CD14-positive monocyte (primary cell): Measurements from ENCODE around the gene TGIF2. TPM values are rescaled to one million over a fixed set of nuclear protein-coding genes. Genes with fewer than 3 reads are reported as not detected.

Experiments used
- DNase-seq, 3 donors: peaks; one replicate each; pipeline ENCODE4 v3.0.0-alpha.2; 2011 to 2022
- H2AFZ ChIP-seq: 2 replicates; pipeline ENCODE4 v1.6.0; 2012; ENCODE audit warnings: mild to moderate bottlenecking, low read depth, low read length, inconsistent platforms; ENCODE audit not compliant: insufficient read depth, poor library complexity, severe bottlenecking
- H3K27ac ChIP-seq, 2 donors: 1 replicate in 1 of 2; 2 replicates in 1 of 2; pipeline ENCODE4 v1.5.1; 2012 to 2013; ENCODE audit warnings: low read length in 2 of 2, control low read depth in 1 of 2, inconsistent platforms in 1 of 2, low read depth in 1 of 2, mild to moderate bottlenecking in 1 of 2
- H3K27me3 ChIP-seq, 2 donors: one replicate each; pipeline versions ENCODE4 v1.6.0 to v1.6.1; 2011 to 2013; ENCODE audit warnings: low read length in 2 of 2; ENCODE audit not compliant: control insufficient read depth in 2 of 2, insufficient read depth in 2 of 2
- H3K36me3 ChIP-seq, 2 donors: replicated peaks in 1 of 2; 1 replicate in 1 of 2; 2 replicates in 1 of 2; pipeline versions ENCODE4 v1.5.1 to v1.6.1; 2012 to 2013; ENCODE audit warnings: low read length in 2 of 2, control low read depth in 1 of 2, inconsistent platforms in 1 of 2, mild to moderate bottlenecking in 1 of 2; ENCODE audit not compliant: insufficient read depth in 2 of 2, control insufficient read depth in 1 of 2
- H3K4me1 ChIP-seq, 2 donors: 1 replicate in 1 of 2; 2 replicates in 1 of 2; pipeline versions ENCODE4 v1.5.1 to v1.6.1; 2012 to 2013; ENCODE audit warnings: low read length in 2 of 2, control low read depth in 1 of 2, inconsistent platforms in 1 of 2, mild to moderate bottlenecking in 1 of 2, moderate library complexity in 1 of 2; ENCODE audit not compliant: insufficient read depth in 2 of 2, control insufficient read depth in 1 of 2
- H3K4me2 ChIP-seq: replicated peaks from 2 replicates; pipeline ENCODE3; 2012; ENCODE audit warnings: low read length, moderate library complexity, mild to moderate bottlenecking; ENCODE audit not compliant: poor library complexity, severe bottlenecking; ENCODE audit errors: extremely low read depth
- H3K4me3 ChIP-seq, 3 experiments: fragments of 200-600 bp in 1 of 3; sonication (generic) in 1 of 3; replicated peaks in 1 of 3; 1 replicate in 2 of 3; 2 replicates in 1 of 3; pipeline ENCODE4 v1.5.1; 2011 to 2013; ENCODE audit warnings: low read length in 3 of 3, mild to moderate bottlenecking in 3 of 3, control low read depth in 2 of 3, low read depth in 2 of 3, inconsistent platforms in 1 of 3, moderate library complexity in 1 of 3
- H3K79me2 ChIP-seq: 2 replicates; pipeline ENCODE4 v1.6.0; 2012; ENCODE audit warnings: mild to moderate bottlenecking, control low read depth, inconsistent platforms, low read length, moderate library complexity; ENCODE audit not compliant: insufficient read depth
- H3K9ac ChIP-seq: 2 replicates; pipeline ENCODE4 v1.6.0; 2017; ENCODE audit warnings: low read length, mild to moderate bottlenecking; ENCODE audit not compliant: insufficient read depth, poor library complexity, severe bottlenecking
- H3K9me3 ChIP-seq, 2 donors: replicated peaks in 1 of 2; 1 replicate in 1 of 2; 2 replicates in 1 of 2; pipeline versions ENCODE4 v1.5.1 to v1.6.1; 2012 to 2013; ENCODE audit warnings: low read length in 2 of 2, control low read depth in 1 of 2; ENCODE audit not compliant: control insufficient read depth in 1 of 2, insufficient read depth in 1 of 2
- H4K20me1 ChIP-seq: 2 replicates; pipeline ENCODE4 v1.6.0; 2012; ENCODE audit warnings: mild to moderate bottlenecking, low read length, control low read depth, moderate library complexity; ENCODE audit not compliant: insufficient read depth
- H3K27ac Mint-ChIP-seq, 7 donors: one replicate each; pipeline ENCODE4 v1.8.0; 2020; ENCODE audit warnings: mild to moderate bottlenecking in 7 of 7, mixed read lengths in 7 of 7, moderate library complexity in 6 of 7, inconsistent platforms in 2 of 7
- H3K27me3 Mint-ChIP-seq, 3 donors: one replicate each; pipeline ENCODE4 v1.8.0; 2021 to 2022; ENCODE audit warnings: low read depth in 3 of 3, mild to moderate bottlenecking in 3 of 3, mixed read lengths in 3 of 3, moderate library complexity in 3 of 3, inconsistent platforms in 1 of 3
- H3K36me3 Mint-ChIP-seq, 2 donors: one replicate each; pipeline ENCODE4 v1.8.0; 2020; ENCODE audit warnings: mixed read lengths in 2 of 2, inconsistent platforms in 1 of 2, mild to moderate bottlenecking in 1 of 2
- H3K4me1 Mint-ChIP-seq: one replicate; pipeline ENCODE4 v1.8.0; 2020; ENCODE audit warnings: mild to moderate bottlenecking, mixed read lengths
- H3K4me3 Mint-ChIP-seq, 2 donors: one replicate each; pipeline ENCODE4 v1.8.0; 2020; ENCODE audit warnings: mild to moderate bottlenecking in 2 of 2, mixed read lengths in 2 of 2, moderate library complexity in 1 of 2
- H3K9me3 Mint-ChIP-seq, 7 donors: one replicate each; pipeline ENCODE4 v1.8.0; 2020 to 2022; ENCODE audit warnings: mixed read lengths in 7 of 7, mild to moderate bottlenecking in 6 of 7, moderate library complexity in 6 of 7, inconsistent platforms in 2 of 7
- CTCF ChIP-seq: fragments of 200-600 bp; IDR thresholded peaks from one replicate; pipeline ENCODE4 v1.8.0; 2022; ENCODE audit warnings: antibody characterized with exemption, mild to moderate bottlenecking
- WGBS: methylation state at CpG from one replicate; pipeline ENCODE4 v1.1.5; 2013; ENCODE audit warnings: missing lambda C conversion rate; ENCODE audit not compliant: insufficient coverage; 5-methylcytosine and 5-hydroxymethylcytosine counted together
- intact Hi-C, 2 donors: fragments of 100-400 bp; cut with micrococcal nuclease; formaldehyde crosslinking; loops; one replicate each; pipeline versions ENCODE4 v1.15.0 to v1.15.1; 2023
- polyA plus RNA-seq, 3 donors: library from polyadenylated mRNA; depleted of rRNA in 1 of 3; unstranded in 2 of 3; stranded (reverse) in 1 of 3; fragments of 300-500 nt in 2 of 3; fragments of >200 nt in 1 of 3; fragmentation: Illumina TruSeq in 2 of 3; gene quantifications; 1 replicate in 2 of 3; 2 replicates in 1 of 3; pipeline ENCODE4 v1.2.3, GENCODE V29; 2012 to 2021

The TGIF2 gene
- polyA plus RNA-seq, 3 donors, result 11.0 to 15.9 (median 12.2) TPM

GRCh38 chr20:36614781-36615557 is 41.6 kb downstream of the TGIF2 start:
- Mint-ChIP-seq H3K4me3 (no peak overlapping the region), H3K36me3 (peaks cover 48 to 57% of the 10 kb centered on the region in 2 donors), H3K4me1 (peaks cover 3% of the 10 kb centered on the region), H3K27ac (peak overlapping the region in 6 of 7 donors; percentile 21 to 79 (median 50)), H3K9me3 (no peaks in the 10 kb centered on the region), H3K27me3 (no peaks in the 10 kb centered on the region)
- WGBS, result 97% methylated on average over 7 of the region's 14 CpGs
- Histone ChIP-seq H3K27ac (peak overlapping the region in 1 of 2 donors; percentile 65), H3K4me3 (no peak overlapping the region), H2AFZ (no peak overlapping the region), H3K4me2 (no peak overlapping the region), H3K36me3 (peaks cover 49 to 60% of the 10 kb centered on the region in 2 donors), H3K27me3 (no peaks in the 10 kb centered on the region), H3K9ac (no peak overlapping the region), H3K9me3 (no peaks in the 10 kb centered on the region), H4K20me1 (peaks cover 62% of the 10 kb centered on the region), H3K79me2 (peaks cover 27% of the 10 kb centered on the region), H3K4me1 (no peaks in the 10 kb centered on the region)
- DNase-seq, result no peak
- no peak for TF ChIP-seq CTCF
- intact Hi-C loops, result loop anchor here (5.0 to 10.0 kb wide), 3 partner anchors 160 to 272 kb away; partner anchors contain the start of gene DSN1 (in 1 of the 2)

GRCh38 chr20:36620917-36621316 is 47.5 kb downstream of the TGIF2 start:
- no peaks in the 10 kb centered on the region for H3K4me1 Mint-ChIP-seq
- no peaks in the 10 kb centered on the region for H3K9me3 ChIP-seq
- H3K36me3 ChIP-seq, result peaks cover 0 to under 1% of the 10 kb centered on the region in 2 donors
- H3K27me3 Mint-ChIP-seq, result no peaks in the 10 kb centered on the region
- H3K4me3 Mint-ChIP-seq, result no peak overlapping the region
- no peak overlapping the region for H2AFZ ChIP-seq
- no peak overlapping the region for H3K9ac ChIP-seq
- intact Hi-C loops, result no loop called here
- H3K79me2 ChIP-seq, result no peaks in the 10 kb centered on the region
- peaks cover 0 to 2% of the 10 kb centered on the region in 2 donors for H3K36me3 Mint-ChIP-seq
- H3K4me2 ChIP-seq, result no peak overlapping the region
- TF ChIP-seq CTCF, result no peak
- no peaks in the 10 kb centered on the region for H3K27me3 ChIP-seq
- peak overlapping the region in 4 of 7 donors; percentile 4 to 58 (median 16) for H3K27ac Mint-ChIP-seq
- DNase-seq, result no peak
- H4K20me1 ChIP-seq, result peaks cover 2% of the 10 kb centered on the region
- H3K4me1 ChIP-seq, result no peaks in the 10 kb centered on the region
- WGBS, result 98% methylated on average over 5 of the region's 5 CpGs
- no peak overlapping the region for H3K27ac ChIP-seq
- no peaks in the 10 kb centered on the region for H3K9me3 Mint-ChIP-seq
- no peak overlapping the region for H3K4me3 ChIP-seq
